Dermis blood vessel endothelial cell (primary cell): ENCODE results near the gene NPAS3. TPM values are rescaled to one million over a fixed set of nuclear protein-coding genes. Genes with fewer than 3 reads are reported as not detected.

Source experiments
- DNase-seq: peaks from one replicate; pipeline ENCODE4 v3.0.0; 2010
- total RNA-seq: library from RNA; depleted of rRNA; stranded (reverse); fragments of >200 nt; gene quantifications from 2 replicates; pipeline ENCODE4 v1.2.3, GENCODE V29; 2014

Gene NPAS3
- total RNA-seq, 1 donor from 2014 or later = not detected

DNA sequence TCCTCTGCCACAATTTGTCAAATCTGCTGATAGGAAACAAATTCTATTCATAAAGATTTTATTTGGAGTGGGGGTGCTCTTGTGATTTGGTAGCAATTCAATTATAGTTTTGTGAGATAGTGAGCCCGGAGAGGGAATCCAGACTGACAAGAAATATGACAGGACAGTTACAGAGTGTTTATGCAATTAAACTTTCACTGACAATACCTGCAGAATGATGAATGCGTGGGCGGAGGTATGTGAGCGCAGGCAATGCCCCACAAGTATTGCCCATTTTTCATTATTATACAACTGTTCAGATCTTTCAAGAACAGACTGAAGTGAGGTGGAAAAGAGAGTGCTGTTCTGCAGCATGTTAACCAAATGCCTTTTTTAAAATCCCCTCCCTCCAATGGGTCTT is 753.2 kb downstream of the NPAS3 start:
- DNase-seq = no peak

DNA sequence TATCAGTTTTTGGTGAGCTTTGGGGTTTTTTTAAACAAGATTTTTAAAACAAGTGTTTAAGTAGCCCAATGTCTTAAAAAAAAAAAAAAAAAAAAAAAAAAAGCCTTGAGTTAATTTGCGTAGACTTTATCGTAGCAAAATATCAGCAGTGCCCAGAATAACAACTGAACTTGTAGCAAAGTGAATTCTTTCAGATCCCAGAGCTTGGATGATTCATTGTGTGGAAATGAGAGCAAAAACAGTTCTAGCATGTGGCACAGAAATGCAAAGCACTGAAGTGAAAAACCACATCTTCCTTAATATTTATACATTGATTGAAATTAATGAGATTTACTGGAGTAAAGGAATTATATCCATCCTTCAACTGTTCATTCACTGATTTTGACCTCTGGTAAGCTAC is 754.1 kb downstream of the NPAS3 start:
- peak; percentile 24 for DNase-seq

DNA sequence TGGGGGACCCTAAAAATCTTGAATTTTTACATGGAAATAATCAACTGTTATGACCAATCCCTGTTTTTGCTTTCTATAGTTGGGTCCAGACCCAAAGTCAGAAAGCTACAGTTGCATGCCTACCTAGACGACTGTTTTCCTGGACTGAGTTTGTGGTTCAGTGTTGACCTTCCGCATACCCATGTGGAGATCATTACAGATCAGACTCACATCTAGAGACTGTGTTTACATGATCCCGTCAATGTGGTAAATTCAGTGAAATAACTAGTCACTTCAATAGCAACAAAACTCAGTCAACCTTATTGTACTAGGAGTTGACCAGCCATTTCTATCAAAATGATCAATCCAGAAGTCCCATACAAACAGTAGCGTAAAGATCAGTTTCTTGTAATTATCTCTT is 754.6 kb downstream of the NPAS3 start:
- DNase-seq = no peak

DNA sequence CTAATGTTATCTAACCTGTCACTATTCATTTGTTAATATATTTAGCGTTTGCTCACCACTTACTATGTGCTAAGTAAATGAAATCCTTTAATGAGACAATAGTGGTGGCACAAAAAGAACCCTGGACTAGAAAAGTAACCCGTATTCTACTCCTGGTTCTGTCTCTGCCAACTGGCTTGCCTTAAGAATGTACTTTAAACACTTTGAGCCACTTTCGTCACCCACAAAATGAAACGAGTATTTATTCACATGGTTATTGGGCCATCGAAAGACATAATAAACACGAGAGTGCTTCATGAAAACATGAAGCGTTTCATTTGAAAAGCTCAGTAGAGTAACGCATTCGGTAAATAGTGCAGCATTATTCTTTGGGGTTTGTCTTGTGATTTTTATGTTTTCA is 757.5 kb downstream of the NPAS3 start:
- no peak for DNase-seq

DNA sequence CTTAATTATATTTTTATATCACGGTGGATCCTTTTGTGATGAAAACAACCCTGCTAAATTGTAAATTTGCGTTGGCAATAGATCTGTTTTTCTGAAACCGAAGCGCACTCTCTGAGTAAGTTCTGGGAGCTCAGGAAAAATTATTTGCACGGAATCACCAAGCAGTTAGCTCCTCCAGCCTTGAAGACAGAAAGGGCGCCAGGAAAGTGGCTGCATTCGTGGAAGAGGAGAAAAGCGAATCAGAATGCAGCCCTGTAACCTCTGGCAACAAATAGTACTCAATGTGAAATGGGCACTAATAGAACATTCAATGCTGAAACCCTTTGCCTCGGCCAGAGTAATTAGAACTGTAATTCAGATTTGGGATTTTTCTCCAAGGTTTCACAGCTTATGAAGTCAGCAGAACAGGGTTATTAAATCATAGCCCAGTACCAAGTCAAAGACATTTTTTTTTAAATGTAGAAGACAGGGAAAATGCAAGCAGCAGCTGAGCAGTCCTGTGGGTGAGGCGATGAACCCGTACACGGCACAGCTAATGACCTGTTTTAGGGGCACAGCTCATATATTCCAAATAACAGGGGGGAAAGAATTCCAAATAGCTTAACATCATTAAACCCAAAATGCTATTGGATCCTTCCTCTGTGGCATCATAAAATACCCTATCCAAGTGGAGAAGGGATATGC is 760.8 kb downstream of the NPAS3 start:
- DNase-seq = no peak

DNA sequence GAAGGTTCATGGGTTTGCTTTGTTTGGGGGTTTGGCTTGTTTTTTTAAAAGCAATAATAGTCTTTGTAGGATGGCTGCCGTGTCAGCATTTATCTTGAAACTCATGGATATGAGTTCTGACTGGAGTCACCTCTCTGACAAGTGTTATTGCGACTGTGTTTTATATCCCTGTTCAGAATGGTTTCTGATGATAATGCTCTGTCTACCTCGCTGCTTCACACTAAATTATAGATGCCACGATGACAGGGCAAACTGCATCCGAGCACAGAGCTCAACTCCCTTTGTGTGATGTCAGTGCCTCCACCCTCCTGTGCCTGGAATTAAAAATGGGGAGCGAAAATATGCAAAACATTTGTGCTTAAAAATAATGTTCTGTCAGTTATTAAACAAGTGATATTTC is 761.4 kb downstream of the NPAS3 start:
- no peak for DNase-seq

DNA sequence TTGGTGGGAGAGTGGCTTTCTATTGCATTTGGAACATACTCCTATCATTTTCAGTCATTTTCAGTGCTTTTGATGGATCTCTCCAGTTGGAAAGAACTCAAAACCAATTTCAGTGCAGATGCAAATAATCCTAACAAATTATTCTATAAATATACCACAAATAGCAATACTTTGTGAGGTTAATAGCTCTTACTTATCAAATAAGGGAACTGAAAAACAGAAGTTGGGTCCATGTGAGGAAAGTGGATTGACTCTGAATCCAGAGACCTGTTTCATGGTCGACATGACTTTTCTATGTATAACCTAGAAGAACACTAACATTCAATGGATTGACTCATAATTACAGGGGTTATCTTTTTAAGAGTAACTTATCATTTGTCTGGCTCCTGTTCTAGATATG is 763.6 kb downstream of the NPAS3 start:
- no peak for DNase-seq

DNA sequence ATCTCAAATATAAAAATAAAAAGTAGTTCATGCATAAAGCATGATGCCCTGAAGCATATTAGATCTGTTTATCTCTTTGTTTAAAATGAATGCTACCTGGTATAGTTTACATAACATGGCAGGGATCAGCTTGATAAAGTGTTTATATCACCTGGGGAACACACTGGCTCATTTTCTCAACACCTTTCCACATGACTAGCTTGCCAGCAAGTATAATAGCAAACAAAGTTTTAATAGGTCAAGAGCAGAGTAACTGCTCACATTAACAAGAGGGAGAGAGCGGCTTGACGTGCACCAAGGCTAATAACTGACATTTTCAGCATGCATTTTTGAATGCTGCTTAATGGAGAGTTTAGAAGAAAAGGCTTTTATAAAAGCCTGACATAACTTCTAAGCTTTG is 765.8 kb downstream of the NPAS3 start:
- no peak for DNase-seq

DNA sequence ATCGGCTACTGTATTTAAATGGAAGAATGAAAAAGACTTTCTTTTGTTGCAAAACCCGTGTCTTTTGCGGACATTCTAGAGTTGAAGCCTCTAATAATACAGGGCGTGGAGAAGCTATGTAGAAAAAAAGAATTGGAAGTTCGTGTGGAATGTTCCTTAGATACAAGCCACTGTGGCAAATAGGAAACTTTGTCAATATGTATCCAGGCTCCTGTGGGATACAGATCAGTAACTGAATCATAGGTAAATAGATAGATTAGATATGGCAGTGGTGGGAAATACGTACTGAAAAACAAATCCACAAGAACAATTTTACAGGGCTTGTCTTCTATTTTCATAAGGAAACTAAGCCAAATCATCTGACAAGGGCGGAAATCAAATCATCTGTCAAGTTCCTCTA is 766.8 kb downstream of the NPAS3 start:
- DNase-seq = no peak

DNA sequence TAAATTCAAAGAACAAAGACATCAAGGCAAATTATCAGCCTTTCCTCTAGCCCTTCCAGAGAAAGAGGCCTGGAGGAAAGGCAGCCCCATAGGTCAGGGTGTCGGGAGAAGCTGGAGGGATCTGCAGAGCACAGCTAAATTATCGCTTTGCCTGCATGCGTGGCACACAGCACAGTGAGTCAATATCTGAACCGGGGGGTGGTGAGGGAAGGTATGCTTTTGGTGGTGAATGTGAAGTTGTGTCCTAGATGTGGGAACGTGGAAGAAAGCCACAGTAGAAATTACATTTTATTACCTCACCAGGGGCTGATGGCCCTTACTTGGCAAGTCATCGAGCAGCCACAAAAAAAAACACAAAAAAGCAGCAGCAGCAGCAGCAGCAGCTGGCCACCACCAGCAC is 769.0 kb downstream of the NPAS3 start:
- no peak for DNase-seq

DNA sequence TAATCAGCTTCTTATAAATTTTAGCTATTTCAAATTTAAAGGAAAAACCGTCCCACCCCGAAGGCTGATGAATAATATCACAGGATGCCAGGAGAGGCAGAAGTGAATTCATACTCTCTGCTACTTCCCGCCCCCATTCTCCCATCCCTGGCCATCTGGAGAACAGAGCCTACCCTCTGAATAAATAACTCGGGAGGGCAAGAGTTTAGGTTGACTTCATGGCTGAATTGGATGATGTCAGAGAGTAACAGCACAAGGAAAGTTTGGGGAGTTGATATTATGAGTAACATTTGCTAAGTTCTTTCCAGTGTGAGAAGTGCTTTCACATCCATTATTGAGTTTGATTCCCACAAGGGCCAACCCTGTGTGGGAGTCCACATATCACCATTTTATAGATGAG is 770.6 kb downstream of the NPAS3 start:
- DNase-seq = no peak

DNA sequence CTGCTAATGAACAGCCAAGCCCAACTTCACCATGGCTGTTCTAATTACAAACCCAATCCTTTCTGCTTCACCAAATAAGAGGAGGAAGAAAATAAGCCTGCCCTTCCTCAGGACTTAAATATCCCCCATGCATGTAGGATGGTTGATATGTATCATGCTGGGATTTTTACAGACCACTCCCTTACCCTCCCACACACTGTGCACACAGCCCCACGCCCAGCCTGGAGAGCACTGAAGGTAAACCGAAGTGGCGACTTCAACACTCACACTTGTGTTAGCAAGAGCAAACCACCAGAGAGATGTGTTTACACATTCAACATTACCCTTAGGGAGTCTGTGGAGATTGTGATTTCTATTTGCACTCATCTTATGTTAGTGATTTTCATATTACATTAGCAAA is 771.0 kb downstream of the NPAS3 start:
- DNase-seq = no peak

DNA sequence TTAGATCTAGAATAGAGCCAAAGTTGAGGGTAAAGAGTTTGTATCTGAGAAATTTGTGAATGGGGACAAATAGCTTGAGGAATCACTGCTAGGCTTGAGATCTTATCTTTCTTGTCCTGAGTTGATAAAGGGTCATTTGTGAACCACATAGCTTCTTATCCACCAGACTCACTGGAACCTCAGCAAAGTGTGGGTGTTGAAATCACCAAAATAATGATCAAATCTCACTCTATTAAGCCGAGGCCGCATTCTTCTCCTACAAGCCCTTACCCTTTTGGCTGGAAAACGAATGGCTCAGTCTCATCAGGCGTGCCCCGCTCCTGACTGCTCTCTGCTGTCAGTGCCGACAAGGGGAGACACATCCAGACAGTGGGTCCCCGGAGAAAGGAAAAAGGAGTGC is 771.6 kb downstream of the NPAS3 start:
- no peak for DNase-seq

DNA sequence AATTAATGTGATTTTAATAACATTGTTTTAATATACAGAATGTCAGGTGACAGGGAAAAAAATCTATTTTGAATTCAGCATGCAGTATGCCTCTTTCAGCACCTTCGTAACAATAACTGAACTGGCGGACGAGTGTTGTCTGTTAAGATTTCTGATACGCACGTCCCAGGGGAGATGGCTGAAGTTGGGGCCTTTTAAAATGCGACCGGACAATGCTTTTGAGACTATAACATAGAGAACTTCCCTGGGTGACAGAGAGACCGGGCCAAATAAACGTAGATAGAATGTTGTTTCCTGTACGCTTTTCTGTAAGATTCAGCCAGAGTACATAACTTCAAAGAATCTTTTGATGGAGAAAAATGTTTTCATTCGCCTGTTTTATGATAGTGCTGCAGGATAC is 772.5 kb downstream of the NPAS3 start:
- no peak for DNase-seq

DNA sequence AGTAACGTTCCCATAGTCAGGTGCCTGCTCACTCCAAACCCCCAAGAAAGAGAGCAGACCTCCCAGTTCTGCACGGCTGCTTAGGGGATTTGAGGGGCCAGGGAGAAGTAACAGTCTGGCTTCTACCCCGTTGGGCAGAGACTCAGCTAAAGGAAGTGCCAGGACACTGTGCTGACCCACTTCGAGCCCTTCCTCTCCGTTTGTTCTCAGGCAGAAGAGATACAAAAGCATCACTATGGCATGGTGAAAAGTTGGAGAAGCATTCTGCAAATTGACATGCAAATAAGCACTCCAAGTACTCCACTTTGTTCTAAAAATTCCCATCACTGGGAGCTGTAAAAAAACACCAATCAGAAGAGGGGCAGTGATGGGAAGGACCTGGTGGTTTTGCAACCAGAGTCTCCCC is 773.1 kb downstream of the NPAS3 start:
- DNase-seq = no peak

DNA sequence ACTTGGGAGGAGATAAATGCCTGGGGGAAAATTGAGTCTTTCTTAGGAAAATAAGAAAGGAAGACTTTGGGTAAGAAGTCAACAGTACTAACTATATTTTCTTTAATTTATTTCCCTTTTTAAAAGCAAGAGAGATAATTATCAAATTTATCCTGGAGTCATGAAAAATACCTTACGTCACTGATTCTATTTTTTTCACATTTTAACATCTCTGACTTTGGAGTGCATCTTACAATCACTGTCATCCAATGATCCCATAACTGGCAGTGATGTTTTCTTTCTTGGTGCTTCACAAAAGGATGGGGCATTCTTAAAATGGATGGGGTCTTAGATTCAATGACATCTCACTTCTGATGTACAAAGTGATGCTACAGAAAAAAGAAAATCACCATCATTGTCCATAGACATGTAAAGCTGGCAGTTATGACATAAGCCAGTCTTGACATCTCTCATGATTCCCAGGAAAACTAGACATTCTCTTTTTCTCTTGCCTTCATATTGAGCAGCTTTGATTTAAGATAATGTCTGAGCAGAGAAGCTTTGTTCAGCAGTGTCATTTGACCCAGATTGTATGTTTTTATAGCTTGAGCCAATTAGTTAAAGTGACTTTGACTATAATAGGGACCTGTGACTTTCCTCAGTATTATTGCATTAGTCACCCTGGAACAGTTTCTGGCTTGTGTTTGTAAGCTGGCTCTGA is 776.0 kb downstream of the NPAS3 start:
- DNase-seq = peak; percentile 17

DNA sequence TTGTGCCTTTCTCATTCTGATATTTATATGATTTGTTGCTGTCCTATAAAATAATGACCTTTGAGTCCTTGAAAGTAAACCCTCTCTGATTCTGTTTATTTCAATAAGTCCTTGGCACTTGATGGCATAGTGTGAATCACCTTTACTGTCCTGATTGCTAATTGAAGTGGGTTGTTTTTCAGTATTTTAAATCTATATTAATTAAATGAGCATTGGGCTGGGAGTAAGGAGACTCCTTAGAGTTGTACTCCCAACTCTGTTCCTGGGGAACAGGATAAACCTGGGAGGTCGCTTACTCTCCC is 776.5 kb downstream of the NPAS3 start:
- DNase-seq = no peak

DNA sequence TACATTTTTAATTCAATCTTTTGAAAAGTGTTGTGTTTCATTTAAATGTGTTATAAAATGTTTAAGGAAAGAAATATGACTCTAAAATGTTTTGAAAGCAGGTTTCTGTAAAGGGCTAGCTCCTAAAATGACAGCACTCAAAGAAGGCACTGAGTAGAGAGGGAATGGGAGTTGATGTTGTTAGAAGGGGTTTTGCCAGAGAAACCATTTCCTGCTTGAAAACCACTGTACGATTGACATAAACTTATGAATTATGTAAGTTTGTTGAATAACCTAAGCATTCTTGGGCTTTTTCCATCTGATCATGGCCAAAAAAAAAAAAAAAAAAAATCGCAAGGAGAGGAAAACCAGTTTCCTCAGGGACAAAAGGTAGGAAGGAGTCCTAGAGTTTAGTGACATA is 778.2 kb downstream of the NPAS3 start:
- DNase-seq = no peak

DNA sequence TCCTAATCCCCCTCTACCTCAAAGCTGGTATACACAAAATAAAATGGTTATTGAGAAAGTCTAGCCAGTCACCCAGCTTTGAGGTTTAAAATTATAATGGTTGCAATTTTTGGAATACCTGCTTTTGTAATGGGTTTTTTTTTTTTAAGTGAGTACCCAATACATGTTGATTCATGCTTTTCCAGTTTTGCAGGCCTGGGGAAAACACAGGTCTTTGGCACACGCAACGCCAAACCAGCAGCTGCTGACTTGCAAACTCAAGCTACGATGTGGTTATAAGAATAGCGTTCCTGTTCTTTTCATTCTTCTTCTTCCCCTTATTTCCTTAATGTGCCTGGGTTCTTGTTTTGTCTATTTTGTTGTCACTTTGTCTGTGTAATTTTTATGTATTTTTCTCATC is 779.2 kb downstream of the NPAS3 start:
- DNase-seq = no peak

DNA sequence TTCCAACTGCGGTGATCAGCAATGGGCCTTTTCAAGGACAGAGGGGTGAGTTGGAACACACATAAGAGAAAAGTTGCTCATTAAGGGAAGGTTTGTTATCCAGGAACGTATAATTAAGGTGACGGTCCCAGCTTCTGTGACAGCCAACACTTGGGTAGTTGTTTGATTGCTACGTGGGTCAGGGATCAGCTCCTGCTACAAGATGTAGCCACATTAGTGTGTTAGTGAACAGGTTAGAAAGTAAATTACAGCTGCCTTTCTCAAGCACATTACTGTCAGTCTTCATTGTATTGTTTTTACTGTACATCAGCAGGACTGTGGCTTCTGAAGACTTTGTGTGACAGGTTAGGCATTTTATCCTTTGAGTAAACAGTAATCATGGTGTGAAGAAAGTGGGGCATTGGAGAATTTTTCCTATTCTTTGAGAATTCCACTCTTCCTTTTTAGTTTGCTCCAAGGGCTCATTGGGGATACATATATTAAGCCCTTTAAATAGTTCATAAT is 781.7 kb downstream of the NPAS3 start:
- no peak for DNase-seq

DNA sequence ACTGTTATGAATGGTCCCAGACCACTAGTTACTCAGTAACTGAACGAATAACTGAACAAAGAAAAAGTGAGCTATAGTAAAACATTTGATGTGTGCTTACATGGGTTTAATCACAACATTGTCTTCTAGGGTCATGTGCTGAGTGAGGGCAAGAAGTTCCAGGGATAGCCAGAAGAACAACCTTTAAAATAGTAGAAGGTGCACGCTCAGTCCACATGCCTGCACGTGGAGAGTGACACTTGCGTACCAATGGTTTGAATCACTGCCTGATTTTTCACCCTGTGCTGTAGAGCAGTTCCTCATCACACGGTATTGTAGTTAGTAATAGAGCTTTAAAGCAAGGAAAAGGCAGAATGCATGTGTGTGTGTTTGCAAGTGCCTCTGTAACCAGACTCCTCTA is 788.0 kb downstream of the NPAS3 start:
- no peak for DNase-seq

DNA sequence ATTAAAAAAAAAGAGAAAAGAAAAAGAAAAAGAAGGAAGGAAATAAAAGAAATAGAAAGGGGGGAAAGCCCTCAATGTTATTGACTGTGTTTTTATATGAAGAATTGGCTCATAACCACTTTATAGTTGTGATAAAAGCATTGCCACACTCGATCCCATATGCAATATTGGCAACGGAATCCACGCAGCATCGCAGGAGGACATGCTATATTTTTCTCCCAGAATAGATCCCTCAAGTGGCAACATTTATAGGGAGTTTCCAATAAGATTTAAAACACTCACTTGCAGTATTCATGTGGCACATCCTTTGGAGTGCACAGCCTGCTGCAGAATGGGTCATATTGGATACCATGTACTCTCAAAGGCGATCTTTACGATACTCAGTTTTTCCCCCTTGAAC is 788.9 kb downstream of the NPAS3 start:
- no peak for DNase-seq

DNA sequence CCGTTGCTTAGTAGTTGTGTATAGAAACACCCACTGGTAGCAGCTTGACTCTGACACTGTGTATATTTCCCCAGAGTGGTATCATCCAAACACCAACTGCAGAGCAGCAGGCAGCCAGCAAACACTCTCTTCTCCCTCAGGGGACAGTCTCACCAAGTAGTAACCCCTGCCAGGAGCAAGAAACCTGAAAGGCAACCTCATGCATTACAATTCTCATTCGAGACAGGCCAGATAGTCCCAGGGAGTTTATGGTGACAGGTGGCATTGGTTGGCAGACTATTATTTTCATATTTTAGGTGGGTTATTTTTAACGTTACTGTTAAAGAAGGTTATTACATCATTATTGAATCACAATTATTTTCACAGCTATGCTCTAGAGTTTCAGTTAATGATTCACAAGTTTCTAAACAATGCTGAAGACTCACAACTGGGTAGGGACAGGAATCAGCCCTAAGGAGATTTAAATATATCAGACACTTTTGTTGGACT is 789.4 kb downstream of the NPAS3 start:
- DNase-seq = no peak

DNA sequence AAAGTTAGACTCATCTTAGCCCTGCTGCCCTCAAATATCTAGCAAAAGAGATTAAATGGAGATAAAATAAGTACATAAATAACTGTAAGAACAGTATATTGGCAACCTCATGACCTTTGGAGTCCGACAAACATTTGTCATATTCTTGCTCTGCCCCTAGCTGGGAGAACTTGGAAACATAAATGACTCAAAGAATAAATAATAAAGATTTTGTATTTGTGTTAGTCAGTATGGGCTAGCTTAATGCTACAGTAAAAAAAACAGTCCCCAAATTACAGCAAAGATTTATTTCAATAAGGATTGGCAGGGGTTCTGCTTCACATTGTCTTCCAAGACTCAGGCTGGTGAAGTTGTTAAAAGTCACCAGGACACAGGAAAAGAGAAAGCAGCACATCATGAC is 791.5 kb downstream of the NPAS3 start:
- no peak for DNase-seq

DNA sequence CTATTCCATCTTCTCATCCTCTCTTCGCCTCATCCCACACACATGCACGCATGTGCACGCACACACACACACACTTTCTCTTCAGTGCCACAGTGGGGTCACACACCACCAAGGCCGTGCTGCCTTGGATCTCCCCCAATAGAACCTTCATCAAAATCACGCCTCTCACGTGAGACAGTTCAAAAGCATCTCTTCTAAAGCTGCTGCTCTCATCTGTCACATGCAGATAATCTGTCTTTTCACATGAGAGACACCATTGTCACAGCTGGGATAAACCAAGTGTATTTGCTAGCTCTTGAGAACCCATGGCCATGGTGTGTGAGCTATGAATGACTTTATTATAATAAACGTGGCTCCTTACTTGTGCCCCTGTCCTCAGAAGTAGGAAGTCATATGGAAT is 793.5 kb downstream of the NPAS3 start:
- no peak for DNase-seq
